PC-9 (cell line): ENCODE measurements around the gene TSPAN14.

Experiments used
- EZH2 ChIP-seq: fragments of 200-600 bp; sonication (generic); IDR thresholded peaks from 2 replicates; pipeline ENCODE4 v1.8.0; 2017; ENCODE audit warnings: antibody characterized with exemption, low read depth
- TF ChIP-seq, protein P1 (sequence below): fragments of 200-600 bp; sonication (generic); conservative IDR thresholded peaks from 2 replicates; pipeline ENCODE4 v1.6.1; 2017; ENCODE audit warnings: mixed run types, antibody characterized with exemption, mild to moderate bottlenecking, moderate library complexity

DNA sequence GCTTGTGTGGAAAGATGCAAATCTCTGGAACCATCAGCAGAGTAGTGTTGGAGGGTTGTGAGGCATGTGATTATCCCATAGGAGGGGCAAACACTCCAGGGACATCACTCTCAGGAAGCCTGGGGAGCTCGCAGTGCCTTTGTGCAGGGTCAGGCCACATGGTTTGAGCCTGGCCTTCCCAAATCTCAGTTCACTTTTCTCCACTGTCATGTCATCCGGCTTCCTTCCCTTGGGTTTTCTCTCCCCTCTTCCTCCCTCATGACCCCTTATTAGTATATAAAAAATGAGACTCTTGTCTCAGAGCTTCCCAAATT is 20.4 kb downstream of the TSPAN14 start:
- TF ChIP-seq, protein P1, sequence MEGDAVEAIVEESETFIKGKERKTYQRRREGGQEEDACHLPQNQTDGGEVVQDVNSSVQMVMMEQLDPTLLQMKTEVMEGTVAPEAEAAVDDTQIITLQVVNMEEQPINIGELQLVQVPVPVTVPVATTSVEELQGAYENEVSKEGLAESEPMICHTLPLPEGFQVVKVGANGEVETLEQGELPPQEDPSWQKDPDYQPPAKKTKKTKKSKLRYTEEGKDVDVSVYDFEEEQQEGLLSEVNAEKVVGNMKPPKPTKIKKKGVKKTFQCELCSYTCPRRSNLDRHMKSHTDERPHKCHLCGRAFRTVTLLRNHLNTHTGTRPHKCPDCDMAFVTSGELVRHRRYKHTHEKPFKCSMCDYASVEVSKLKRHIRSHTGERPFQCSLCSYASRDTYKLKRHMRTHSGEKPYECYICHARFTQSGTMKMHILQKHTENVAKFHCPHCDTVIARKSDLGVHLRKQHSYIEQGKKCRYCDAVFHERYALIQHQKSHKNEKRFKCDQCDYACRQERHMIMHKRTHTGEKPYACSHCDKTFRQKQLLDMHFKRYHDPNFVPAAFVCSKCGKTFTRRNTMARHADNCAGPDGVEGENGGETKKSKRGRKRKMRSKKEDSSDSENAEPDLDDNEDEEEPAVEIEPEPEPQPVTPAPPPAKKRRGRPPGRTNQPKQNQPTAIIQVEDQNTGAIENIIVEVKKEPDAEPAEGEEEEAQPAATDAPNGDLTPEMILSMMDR = no peak
- no peak for TF ChIP-seq EZH2
